Uterus (tissue), 2 donors: ENCODE data around the gene PREB.
"Not testable (repeated sequence)": the region's sequence is repeated elsewhere in the genome, so short reads cannot be mapped to it uniquely, and the experiment has no call there.

ENCODE experiments used
- POLR2A ChIP-seq, 2 donors: fragments of 450-650 bp; IDR thresholded peaks; one replicate each; pipeline ENCODE4 v1.6.1; 2016; ENCODE audit warnings: antibody characterized with exemption in 2 of 2, mild to moderate bottlenecking in 1 of 2, moderate library complexity in 1 of 2
- TF ChIP-seq, protein P1 (sequence below), 4 experiments: fragments of 200-600 bp in 2 of 4; fragments of 450-650 bp in 2 of 4; sonication (generic) in 2 of 4; IDR thresholded peaks; one replicate each; pipeline ENCODE4 v1.5.1; 2016 to 2019; ENCODE audit warnings: antibody characterized with exemption in 4 of 4, mild to moderate bottlenecking in 2 of 4, moderate library complexity in 1 of 4

- TF ChIP-seq, protein P1, sequence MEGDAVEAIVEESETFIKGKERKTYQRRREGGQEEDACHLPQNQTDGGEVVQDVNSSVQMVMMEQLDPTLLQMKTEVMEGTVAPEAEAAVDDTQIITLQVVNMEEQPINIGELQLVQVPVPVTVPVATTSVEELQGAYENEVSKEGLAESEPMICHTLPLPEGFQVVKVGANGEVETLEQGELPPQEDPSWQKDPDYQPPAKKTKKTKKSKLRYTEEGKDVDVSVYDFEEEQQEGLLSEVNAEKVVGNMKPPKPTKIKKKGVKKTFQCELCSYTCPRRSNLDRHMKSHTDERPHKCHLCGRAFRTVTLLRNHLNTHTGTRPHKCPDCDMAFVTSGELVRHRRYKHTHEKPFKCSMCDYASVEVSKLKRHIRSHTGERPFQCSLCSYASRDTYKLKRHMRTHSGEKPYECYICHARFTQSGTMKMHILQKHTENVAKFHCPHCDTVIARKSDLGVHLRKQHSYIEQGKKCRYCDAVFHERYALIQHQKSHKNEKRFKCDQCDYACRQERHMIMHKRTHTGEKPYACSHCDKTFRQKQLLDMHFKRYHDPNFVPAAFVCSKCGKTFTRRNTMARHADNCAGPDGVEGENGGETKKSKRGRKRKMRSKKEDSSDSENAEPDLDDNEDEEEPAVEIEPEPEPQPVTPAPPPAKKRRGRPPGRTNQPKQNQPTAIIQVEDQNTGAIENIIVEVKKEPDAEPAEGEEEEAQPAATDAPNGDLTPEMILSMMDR (IDR thresholded peaks at IDR 0.05) = not testable (repeated sequence)
- TF ChIP-seq POLR2A (IDR thresholded peaks at IDR 0.05) = not testable (repeated sequence)
Observed at GRCh38 chr2:27119330-27119670, 15.1 kb downstream of the PREB start.
